GM20000 (cell line): ENCODE results near the gene TARM1.

ENCODE experiments used
- DNase-seq: peaks from one replicate; pipeline ENCODE4 v3.0.0; 2012; ENCODE audit warnings: low spot score
- TF ChIP-seq, protein P1 (sequence below): IDR thresholded peaks from 2 replicates; pipeline ENCODE4 v1.5.1; 2012; ENCODE audit warnings: mild to moderate bottlenecking, control low read depth; ENCODE audit errors: extremely low read depth, missing control alignments

The TARM1 gene

DNA sequence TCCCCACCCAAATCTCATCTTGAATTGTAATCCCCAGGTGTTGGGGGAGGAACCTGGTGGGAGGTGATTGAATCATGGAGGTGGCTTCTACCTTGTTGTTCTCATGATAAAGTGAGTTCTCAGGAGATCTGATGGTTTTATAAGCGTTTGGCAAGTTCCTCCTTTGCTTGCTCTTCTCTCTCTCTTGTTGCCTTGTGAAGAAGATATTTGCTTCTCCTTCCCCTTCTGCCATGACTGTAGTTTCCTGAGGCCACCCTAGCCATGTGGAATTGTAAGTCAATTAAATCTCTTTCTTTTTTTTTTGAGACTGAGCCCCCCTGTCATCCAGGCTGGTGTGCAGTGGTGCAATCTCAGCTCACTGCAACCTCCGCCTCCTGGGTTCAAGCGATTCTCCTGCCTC is 51.9 kb downstream of the TARM1 start:
- TF ChIP-seq, protein P1, sequence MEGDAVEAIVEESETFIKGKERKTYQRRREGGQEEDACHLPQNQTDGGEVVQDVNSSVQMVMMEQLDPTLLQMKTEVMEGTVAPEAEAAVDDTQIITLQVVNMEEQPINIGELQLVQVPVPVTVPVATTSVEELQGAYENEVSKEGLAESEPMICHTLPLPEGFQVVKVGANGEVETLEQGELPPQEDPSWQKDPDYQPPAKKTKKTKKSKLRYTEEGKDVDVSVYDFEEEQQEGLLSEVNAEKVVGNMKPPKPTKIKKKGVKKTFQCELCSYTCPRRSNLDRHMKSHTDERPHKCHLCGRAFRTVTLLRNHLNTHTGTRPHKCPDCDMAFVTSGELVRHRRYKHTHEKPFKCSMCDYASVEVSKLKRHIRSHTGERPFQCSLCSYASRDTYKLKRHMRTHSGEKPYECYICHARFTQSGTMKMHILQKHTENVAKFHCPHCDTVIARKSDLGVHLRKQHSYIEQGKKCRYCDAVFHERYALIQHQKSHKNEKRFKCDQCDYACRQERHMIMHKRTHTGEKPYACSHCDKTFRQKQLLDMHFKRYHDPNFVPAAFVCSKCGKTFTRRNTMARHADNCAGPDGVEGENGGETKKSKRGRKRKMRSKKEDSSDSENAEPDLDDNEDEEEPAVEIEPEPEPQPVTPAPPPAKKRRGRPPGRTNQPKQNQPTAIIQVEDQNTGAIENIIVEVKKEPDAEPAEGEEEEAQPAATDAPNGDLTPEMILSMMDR = no peak
- no peak for DNase-seq

DNA sequence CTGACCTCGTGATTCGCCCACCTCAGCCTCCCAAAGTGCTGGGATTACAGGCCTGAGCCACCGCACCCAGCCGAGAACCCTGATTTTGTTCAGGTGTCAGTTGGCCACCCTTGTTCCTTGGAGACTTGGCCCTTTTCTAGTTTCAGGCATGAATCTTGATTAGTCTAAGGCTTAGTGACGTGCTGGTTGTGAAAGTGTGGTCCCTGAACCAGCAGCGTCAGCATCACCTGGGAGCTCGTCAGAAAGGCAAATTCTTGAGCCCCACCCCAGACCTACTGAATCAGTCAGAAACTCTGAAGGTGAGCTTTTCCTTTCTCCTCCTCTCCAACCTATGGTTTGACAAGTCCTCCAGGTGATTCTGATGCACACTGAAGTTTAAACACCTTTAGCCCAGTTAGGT is 54.5 kb downstream of the TARM1 start:
- DNase-seq = no peak
- TF ChIP-seq, protein P1 = no peak

DNA sequence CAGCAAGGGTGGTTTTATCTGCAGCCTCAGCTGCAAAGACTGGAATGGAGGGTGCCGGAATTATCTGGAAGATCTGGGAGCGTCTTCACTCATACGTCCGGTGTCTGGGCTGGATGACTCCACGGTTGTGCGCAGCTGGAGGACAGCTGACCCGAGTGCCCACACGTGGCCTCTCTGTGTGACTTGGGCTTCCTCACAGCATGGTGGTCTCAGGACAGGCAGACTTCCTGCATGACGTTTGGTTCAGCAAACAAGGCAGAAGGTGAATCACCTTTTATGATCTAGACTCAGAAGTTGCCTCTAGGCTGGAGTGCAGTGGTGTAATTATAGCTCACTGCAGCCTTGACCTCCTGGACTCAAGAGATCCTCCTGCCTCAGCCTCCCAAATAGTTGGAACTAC is 56.5 kb downstream of the TARM1 start:
- TF ChIP-seq, protein P1 = no peak
- DNase-seq = no peak

DNA sequence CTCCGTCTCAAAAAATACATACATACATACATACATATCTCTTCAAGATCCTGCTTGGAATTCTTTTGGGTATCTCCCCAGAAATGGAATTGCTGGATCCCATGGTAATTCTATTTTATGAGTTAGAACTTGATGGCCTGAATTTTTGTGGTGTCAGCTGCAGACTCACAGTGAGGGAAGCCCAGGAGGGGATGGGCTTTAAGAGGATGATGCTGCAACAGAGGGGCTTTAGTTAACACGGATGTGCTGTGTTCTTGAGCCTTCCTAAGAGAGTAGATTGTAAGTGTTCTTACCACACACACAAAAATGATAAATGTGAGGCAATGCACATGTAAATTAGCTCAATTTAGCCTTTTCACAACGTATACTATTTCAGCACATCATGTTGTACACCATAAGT is 58.0 kb downstream of the TARM1 start:
- DNase-seq = no peak
- TF ChIP-seq, protein P1 = no peak

DNA sequence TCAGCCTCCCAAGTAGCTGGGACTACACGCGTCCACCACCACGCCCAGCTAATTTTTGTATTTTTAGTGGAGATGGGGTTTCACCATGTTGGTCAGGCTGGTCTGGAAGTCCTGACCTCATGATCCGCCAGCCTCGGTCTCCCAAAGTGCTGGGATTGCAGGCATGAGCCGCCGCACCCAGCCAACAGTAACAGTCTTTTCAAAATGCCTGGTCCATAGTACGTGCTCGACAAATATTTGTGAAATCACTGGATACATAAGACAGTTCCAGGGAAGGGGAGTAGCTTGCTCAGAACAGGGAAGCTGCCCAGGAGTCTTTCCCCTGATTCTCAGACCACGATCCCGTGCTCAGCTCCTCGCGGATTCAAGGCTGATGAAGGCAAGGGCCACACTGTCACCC is 59.2 kb downstream of the TARM1 start:
- TF ChIP-seq, protein P1 = no peak
- no peak for DNase-seq

DNA sequence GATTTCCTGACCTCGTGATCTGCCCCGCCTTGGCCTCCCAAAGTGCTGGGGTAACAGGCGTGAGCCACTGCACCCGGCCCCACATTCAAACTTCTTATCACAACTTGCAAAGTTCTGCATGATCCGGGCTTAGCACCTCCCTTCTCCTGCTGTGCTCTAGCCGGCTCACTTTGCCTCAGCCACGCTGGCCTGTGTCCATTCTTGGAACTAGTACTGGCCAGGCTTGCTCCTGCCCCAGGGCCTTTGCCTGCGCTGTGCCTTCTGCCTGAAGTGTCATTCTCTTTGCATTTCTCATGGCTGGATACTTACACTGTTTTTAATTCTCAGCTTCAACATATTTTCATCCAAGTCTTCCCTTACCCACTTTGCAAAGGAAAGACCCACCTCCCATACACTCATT is 59.8 kb downstream of the TARM1 start:
- DNase-seq = no peak
- TF ChIP-seq, protein P1 = no peak
